Chondrocyte (in vitro differentiated cells): ENCODE measurements around the gene TRAPPC10. TPM values are rescaled to one million over a fixed set of nuclear protein-coding genes. Genes with fewer than 3 reads are reported as not detected.

ENCODE experiments used
- DNase-seq: peaks from one replicate; pipeline ENCODE4 v3.0.0; 2021; ENCODE audit warnings: mixed read lengths, low spot score
- H3K27ac Mint-ChIP-seq: one replicate; pipeline ENCODE4 v1.8.0; 2021; ENCODE audit warnings: mild to moderate bottlenecking, moderate library complexity, mixed read lengths; ENCODE audit not compliant: unreplicated experiment
- H3K27me3 Mint-ChIP-seq: 2 replicates; pipeline ENCODE4 v1.8.0; 2021; ENCODE audit warnings: low read depth, mixed read lengths
- H3K36me3 Mint-ChIP-seq: 2 replicates; pipeline ENCODE4 v1.8.0; 2021; ENCODE audit warnings: low read depth, mixed read lengths
- H3K4me1 Mint-ChIP-seq: 2 replicates; pipeline ENCODE4 v1.8.0; 2021; ENCODE audit warnings: low read depth, mild to moderate bottlenecking, mixed read lengths
- H3K4me3 Mint-ChIP-seq: one replicate; pipeline ENCODE4 v1.8.0; 2021; ENCODE audit warnings: mild to moderate bottlenecking, moderate library complexity, mixed read lengths; ENCODE audit not compliant: unreplicated experiment
- H3K9me3 Mint-ChIP-seq: 2 replicates; pipeline ENCODE4 v1.8.0; 2021; ENCODE audit warnings: low read depth, mixed read lengths
- CTCF ChIP-seq: fragments of 200-600 bp; sonication (generic); IDR thresholded peaks from 2 replicates; pipeline ENCODE4 v1.5.0; 2021; ENCODE audit warnings: antibody characterized with exemption, mild to moderate bottlenecking, moderate library complexity
- long read RNA-seq: library from polyadenylated mRNA; stranded (forward); transcript quantifications from one replicate; pipeline ENCODE4 v2.0.0, GENCODE V29; 2021
- total RNA-seq: library from RNA; stranded (reverse); gene quantifications from 3 replicates; pipeline ENCODE4 v1.2.1, GENCODE V29; 2021

Gene TRAPPC10
- total RNA-seq: 31.0 to 41.8 TPM (median 37.0 TPM) in 3 replicates
- long read RNA-seq, partial matches to known transcripts: 9 of 19 reads
- long read RNA-seq, other reads (novel, unspliced or antisense): 6 of 19 reads

- Mint-ChIP-seq H3K9me3 (peaks cover 5% of the 10 kb centered on the region), H3K4me1 (peaks cover 73% of the 10 kb centered on the region), H3K4me3 (peak within 1 kb of the TSS; percentile 82), H3K36me3 (peaks cover 1% of the 10 kb centered on the region), H3K27ac (peak within 1 kb of the TSS; percentile 91), H3K27me3 (no peaks in the 10 kb centered on the region)
- DNase-seq: peak; percentile 95
- TF ChIP-seq CTCF: no peak
Measured at GRCh38 chr21:44011579-44012473, at the start of gene TRAPPC10. Gene TRAPPC10 (plus strand): TSS chr21:44012309. CDS start chr21:44012494, 185 bp downstream.

- no peak overlapping the region for H3K27ac Mint-ChIP-seq
- no peaks in the 10 kb centered on the region for H3K27me3 Mint-ChIP-seq
- H3K4me1 Mint-ChIP-seq: no peaks in the 10 kb centered on the region
- DNase-seq: no peak
- TF ChIP-seq CTCF: no peak
- H3K9me3 Mint-ChIP-seq: no peaks in the 10 kb centered on the region
- peaks cover 20% of the 10 kb centered on the region for H3K36me3 Mint-ChIP-seq
- H3K4me3 Mint-ChIP-seq: no peak overlapping the region
Measured at GRCh38 chr21:43965911-43966585, 46.1 kb upstream of the TRAPPC10 start.

GRCh38 chr21:43966946-43967512, 45.1 kb upstream of the TRAPPC10 start:
- Mint-ChIP-seq H3K4me1 (no peaks in the 10 kb centered on the region), H3K9me3 (no peaks in the 10 kb centered on the region), H3K27ac (no peak overlapping the region), H3K27me3 (no peaks in the 10 kb centered on the region), H3K4me3 (no peak overlapping the region), H3K36me3 (peaks cover 20% of the 10 kb centered on the region)
- DNase-seq: no peak
- no peak for TF ChIP-seq CTCF

- H3K4me1 Mint-ChIP-seq: no peaks in the 10 kb centered on the region
- no peaks in the 10 kb centered on the region for H3K9me3 Mint-ChIP-seq
- no peak overlapping the region for H3K27ac Mint-ChIP-seq
- H3K36me3 Mint-ChIP-seq: peaks cover 17% of the 10 kb centered on the region
- DNase-seq: no peak
- no peaks in the 10 kb centered on the region for H3K27me3 Mint-ChIP-seq
- no peak overlapping the region for H3K4me3 Mint-ChIP-seq
- no peak for TF ChIP-seq CTCF
Measured at GRCh38 chr21:43967981-43968380, 44.1 kb upstream of the TRAPPC10 start.
